HEK293 (cell line): ENCODE measurements around the gene GABBR2.

Source experiments
- CTCF ChIA-PET: fragments of 350-600 bp; formaldehyde crosslinking; extraction: SDS; loops from one replicate; lab custom pipeline; 2021; ENCODE audit warnings: antibody characterized with exemption; lab: Yijun Ruan, JAX
- POLR2A ChIA-PET: fragments of 300-600 bp; formaldehyde crosslinking; extraction: SDS; loops from one replicate; lab custom pipeline; 2020; ENCODE audit warnings: antibody characterized with exemption, inconsistent platforms; lab: Yijun Ruan, JAX
- H3K27ac ChIP-seq: fragments of 200-500 bp; sonication (Bioruptor generic); 2 replicates; pipeline ENCODE4 v1.5.1; 2014; ENCODE audit warnings: low read depth, low read length, control low read depth, inconsistent platforms; ENCODE audit errors: extremely low read depth
- H3K36me3 ChIP-seq, 2 experiments: fragments of 200-500 bp in 1 of 2; sonication (Bioruptor generic) in 1 of 2; 1 replicate in 1 of 2; 2 replicates in 1 of 2; pipeline ENCODE4 v1.5.1; 2014 to 2017; ENCODE audit warnings: inconsistent platforms in 2 of 2, low read length in 2 of 2; ENCODE audit not compliant: control insufficient read depth in 2 of 2, insufficient read depth in 1 of 2
- H3K4me1 ChIP-seq: fragments of 200-500 bp; sonication (Bioruptor generic); 2 replicates; pipeline ENCODE4 v1.5.1; 2014; ENCODE audit warnings: mild to moderate bottlenecking, low read length, inconsistent platforms; ENCODE audit not compliant: control insufficient read depth, insufficient read depth
- H3K4me3 ChIP-seq: 2 replicates; pipeline ENCODE4 v1.5.1; 2011; ENCODE audit warnings: low read depth, mild to moderate bottlenecking, control low read depth, low read length, moderate library complexity
- H3K9me3 ChIP-seq: fragments of 200-500 bp; sonication (Bioruptor generic); 2 replicates; pipeline ENCODE4 v1.5.1; 2014; ENCODE audit warnings: low read depth, low read length, inconsistent platforms; ENCODE audit not compliant: control insufficient read depth, insufficient read depth
- IKZF3 ChIP-seq: fragments of 450-650 bp; IDR thresholded peaks from 2 replicates; pipeline ENCODE4 v1.5.0; 2018; ENCODE audit warnings: missing biosample characterization, mild to moderate bottlenecking, missing genetic modification characterization, moderate library complexity
- KLF1 ChIP-seq: fragments of 450-650 bp; formaldehyde crosslinking; IDR thresholded peaks from 2 replicates; pipeline ENCODE4 v1.5.1; 2016; ENCODE audit warnings: missing biosample characterization, missing genetic modification characterization
- KLF10 ChIP-seq: fragments of 450-650 bp; IDR thresholded peaks from 2 replicates; pipeline ENCODE4 v1.5.1; 2018; ENCODE audit warnings: missing biosample characterization, mild to moderate bottlenecking, missing genetic modification characterization
- SP2 ChIP-seq: fragments of 450-650 bp; formaldehyde crosslinking; IDR thresholded peaks from 2 replicates; pipeline ENCODE4 v1.5.1; 2016; ENCODE audit warnings: missing biosample characterization, missing genetic modification characterization
- SP3 ChIP-seq: fragments of 450-650 bp; formaldehyde crosslinking; IDR thresholded peaks from 2 replicates; pipeline ENCODE4 v1.5.1; 2016; ENCODE audit warnings: missing biosample characterization, missing genetic modification characterization
- TCF7L2 ChIP-seq: IDR thresholded peaks from 2 replicates; pipeline ENCODE4 v1.6.1; 2011; ENCODE audit warnings: low read depth, mild to moderate bottlenecking, inconsistent platforms, low read length, moderate library complexity, borderline replicate concordance
- TRIM28 ChIP-seq: IDR thresholded peaks from 2 replicates; pipeline ENCODE4 v1.6.1; 2011; ENCODE audit warnings: low read length, control low read depth, borderline replicate concordance
- ZBTB17 ChIP-seq: fragments of 450-650 bp; formaldehyde crosslinking; IDR thresholded peaks from 2 replicates; pipeline ENCODE4 v1.5.1; 2016; ENCODE audit warnings: missing biosample characterization, missing genetic modification characterization
- ZBTB21 ChIP-seq: fragments of 450-650 bp; formaldehyde crosslinking; IDR thresholded peaks from 2 replicates; pipeline ENCODE4 v1.5.1; 2017; ENCODE audit warnings: missing biosample characterization, missing genetic modification characterization
- ZNF155 ChIP-seq: fragments of 450-650 bp; formaldehyde crosslinking; IDR thresholded peaks from 2 replicates; pipeline ENCODE4 v1.5.1; 2016; ENCODE audit warnings: missing biosample characterization, missing genetic modification characterization
- ZNF214 ChIP-seq: fragments of 450-650 bp; formaldehyde crosslinking; IDR thresholded peaks from 2 replicates; pipeline ENCODE4 v1.5.1; 2017; ENCODE audit warnings: missing biosample characterization, mild to moderate bottlenecking, missing genetic modification characterization, borderline replicate concordance
- ZNF311 ChIP-seq: fragments of 450-650 bp; formaldehyde crosslinking; IDR thresholded peaks from 2 replicates; pipeline ENCODE4 v1.5.1; 2017; ENCODE audit warnings: missing biosample characterization, missing genetic modification characterization, borderline replicate concordance
- ZNF324 ChIP-seq: fragments of 450-650 bp; formaldehyde crosslinking; IDR thresholded peaks from 2 replicates; pipeline ENCODE4 v1.5.1; 2016; ENCODE audit warnings: missing biosample characterization, missing genetic modification characterization
- ZNF335 ChIP-seq: fragments of 450-650 bp; formaldehyde crosslinking; conservative IDR thresholded peaks from 2 replicates; pipeline ENCODE4 v1.5.1; 2016; ENCODE audit warnings: missing biosample characterization, missing genetic modification characterization
- ZNF391 ChIP-seq: fragments of 450-650 bp; formaldehyde crosslinking; IDR thresholded peaks from 2 replicates; pipeline ENCODE4 v1.5.1; 2016; ENCODE audit warnings: low read depth, missing biosample characterization, missing genetic modification characterization, borderline replicate concordance
- ZNF433 ChIP-seq: fragments of 450-650 bp; formaldehyde crosslinking; IDR thresholded peaks from 2 replicates; pipeline ENCODE4 v1.5.1; 2016; ENCODE audit warnings: missing biosample characterization, missing genetic modification characterization, low read depth
- ZNF529 ChIP-seq: fragments of 450-650 bp; formaldehyde crosslinking; IDR thresholded peaks from 2 replicates; pipeline ENCODE4 v1.5.1; 2017; ENCODE audit warnings: missing genetic modification characterization, missing biosample characterization; ENCODE audit not compliant: insufficient replicate concordance
- ZNF549 ChIP-seq: fragments of 450-650 bp; IDR thresholded peaks from 2 replicates; pipeline ENCODE4 v1.5.1; 2018; ENCODE audit warnings: missing biosample characterization, missing genetic modification characterization, mild to moderate bottlenecking, inconsistent platforms, moderate library complexity
- ZNF621 ChIP-seq: fragments of 450-650 bp; formaldehyde crosslinking; IDR thresholded peaks from 2 replicates; pipeline ENCODE4 v1.5.1; 2017; ENCODE audit warnings: missing biosample characterization, missing genetic modification characterization
- ZNF76 ChIP-seq: fragments of 450-650 bp; formaldehyde crosslinking; IDR thresholded peaks from 2 replicates; pipeline ENCODE4; 2016; ENCODE audit warnings: low read depth, missing biosample characterization, missing genetic modification characterization, borderline replicate concordance
- ZNF777 ChIP-seq: fragments of 450-650 bp; formaldehyde crosslinking; IDR thresholded peaks from 2 replicates; pipeline ENCODE4 v1.5.1; 2017; ENCODE audit warnings: missing biosample characterization, missing genetic modification characterization, borderline replicate concordance
- ZSCAN5A ChIP-seq: fragments of 450-650 bp; formaldehyde crosslinking; IDR thresholded peaks from 2 replicates; pipeline ENCODE4 v1.5.1; 2016; ENCODE audit warnings: missing biosample characterization, missing genetic modification characterization
- TF ChIP-seq, protein P1 (sequence below): fragments of 450-650 bp; formaldehyde crosslinking; IDR thresholded peaks from 2 replicates; pipeline ENCODE4 v1.5.1; 2016; ENCODE audit warnings: missing biosample characterization, missing genetic modification characterization, low read depth
- TF ChIP-seq, protein P2 (sequence below): fragments of 450-650 bp; formaldehyde crosslinking; IDR thresholded peaks from 2 replicates; pipeline ENCODE4 v1.5.1; 2016; ENCODE audit warnings: missing biosample characterization, missing genetic modification characterization, borderline replicate concordance

Gene GABBR2

DNA sequence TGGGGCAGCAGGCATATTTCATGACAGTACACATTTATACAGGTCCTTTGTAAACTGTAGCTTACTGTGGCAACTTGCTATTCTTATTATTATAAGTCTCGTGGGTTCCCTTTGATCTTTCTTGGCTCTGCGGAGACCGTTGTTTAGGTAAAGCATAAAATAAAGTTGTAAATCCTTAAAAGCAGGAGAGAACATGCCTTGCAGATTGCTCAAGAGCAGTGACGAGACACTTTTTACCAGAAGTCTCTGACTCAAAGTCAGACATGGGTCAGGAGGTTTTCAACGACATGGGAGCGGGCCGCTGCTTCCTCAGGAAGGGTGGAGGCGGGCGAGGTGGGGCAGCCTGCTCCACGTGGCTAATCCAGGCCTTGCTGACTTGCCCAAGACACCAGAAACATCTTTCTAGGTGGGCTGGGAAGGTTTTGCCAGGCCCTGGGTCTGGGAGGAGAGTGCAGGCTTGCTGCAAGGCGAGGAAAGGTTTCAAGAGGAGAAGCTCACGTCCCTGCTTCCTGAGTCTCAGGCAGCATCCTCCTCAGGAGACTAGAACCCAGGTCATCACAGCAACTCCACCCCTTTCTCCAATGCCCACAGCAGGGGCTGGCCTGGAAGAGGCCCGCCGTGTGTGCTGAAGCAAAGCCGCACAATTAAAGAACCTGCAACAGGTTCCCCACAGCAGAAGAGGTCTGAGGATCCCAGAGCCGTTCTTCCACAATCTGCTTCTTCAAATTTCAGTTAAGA, 459.8 kb downstream of the GABBR2 start (continued):
- TF ChIP-seq ZSCAN5A (tag by site-specific recombination) (no peak), KLF1 (tag by site-specific recombination) (peak; percentile 43; the same call in 1 of the 2 replicates), ZNF391 (no peak)
- TF ChIP-seq, protein P1, sequence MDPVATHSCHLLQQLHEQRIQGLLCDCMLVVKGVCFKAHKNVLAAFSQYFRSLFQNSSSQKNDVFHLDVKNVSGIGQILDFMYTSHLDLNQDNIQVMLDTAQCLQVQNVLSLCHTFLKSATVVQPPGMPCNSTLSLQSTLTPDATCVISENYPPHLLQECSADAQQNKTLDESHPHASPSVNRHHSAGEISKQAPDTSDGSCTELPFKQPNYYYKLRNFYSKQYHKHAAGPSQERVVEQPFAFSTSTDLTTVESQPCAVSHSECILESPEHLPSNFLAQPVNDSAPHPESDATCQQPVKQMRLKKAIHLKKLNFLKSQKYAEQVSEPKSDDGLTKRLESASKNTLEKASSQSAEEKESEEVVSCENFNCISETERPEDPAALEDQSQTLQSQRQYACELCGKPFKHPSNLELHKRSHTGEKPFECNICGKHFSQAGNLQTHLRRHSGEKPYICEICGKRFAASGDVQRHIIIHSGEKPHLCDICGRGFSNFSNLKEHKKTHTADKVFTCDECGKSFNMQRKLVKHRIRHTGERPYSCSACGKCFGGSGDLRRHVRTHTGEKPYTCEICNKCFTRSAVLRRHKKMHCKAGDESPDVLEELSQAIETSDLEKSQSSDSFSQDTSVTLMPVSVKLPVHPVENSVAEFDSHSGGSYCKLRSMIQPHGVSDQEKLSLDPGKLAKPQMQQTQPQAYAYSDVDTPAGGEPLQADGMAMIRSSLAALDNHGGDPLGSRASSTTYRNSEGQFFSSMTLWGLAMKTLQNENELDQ (tag by site-specific recombination) = no peak

- TF ChIP-seq ZNF76 (tag by site-specific recombination) (no peak), IKZF3 (tag by site-specific recombination) (no peak), ZNF335 (tag by site-specific recombination) (peak; percentile 47), TRIM28 (no peak)
These were observed 460.7 kb downstream of the GABBR2 start for GRCh38 chr9:98247831-98248657.

DNA sequence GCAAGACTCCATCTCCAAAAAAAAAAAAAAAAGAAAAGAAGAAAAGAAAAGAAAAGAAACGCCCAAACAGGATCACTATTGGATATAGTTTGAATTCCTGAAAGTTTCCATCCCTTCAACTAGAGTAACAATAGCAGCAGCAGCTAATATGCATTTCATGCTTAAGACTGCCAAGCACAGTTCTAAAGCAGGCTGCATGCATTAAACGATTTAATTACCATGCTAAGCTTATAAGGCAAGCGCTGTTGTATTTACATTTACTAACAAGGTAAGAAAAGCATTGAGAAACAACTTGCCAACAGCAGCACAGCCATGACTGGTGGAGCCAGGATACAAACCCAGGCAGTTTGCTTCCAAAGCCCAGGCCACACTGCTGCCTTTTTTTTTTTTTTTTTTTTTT, 466.3 kb downstream of the GABBR2 start:
- peaks cover 0 to 2% of the 10 kb centered on the region in 2 experiments; a peak in 1 of 3 replicates for H3K36me3 ChIP-seq
- H3K9me3 ChIP-seq = no peaks in the 10 kb centered on the region
- no peaks in the 10 kb centered on the region for H3K4me1 ChIP-seq
- POLR2A ChIA-PET = interaction anchor here (1.7 kb wide), 1 partner anchor 13 kb away, joined by 4 read pairs; the partner anchor contains the start of gene TBC1D2
- CTCF ChIA-PET = interaction anchor here (0.7 to 1.9 kb wide), 5 partner anchors 10 to 22 kb away, joined by 3 to 11 read pairs (median 7); partner anchors contain the start of gene TBC1D2
- H3K4me3 ChIP-seq = no peak overlapping the region
- H3K27ac ChIP-seq = no peak overlapping the region
- TF ChIP-seq ZNF433 (tag by site-specific recombination) (no peak), ZNF324 (tag by site-specific recombination) (no peak), ZNF621 (no peak), ZBTB21 (no peak), KLF1 (tag by site-specific recombination) (no peak), ZNF549 (tag by site-specific recombination) (no peak), ZNF214 (tag by site-specific recombination) (no peak), KLF10 (no peak), ZNF529 (tag by site-specific recombination) (no peak), SP2 (no peak), ZNF155 (no peak), ZNF777 (tag by site-specific recombination) (no peak), ZBTB17 (tag by site-specific recombination) (no peak), ZNF311 (tag by site-specific recombination) (no peak), TCF7L2 (no peak), SP3 (tag by site-specific recombination) (no peak)
- TF ChIP-seq, protein P2, sequence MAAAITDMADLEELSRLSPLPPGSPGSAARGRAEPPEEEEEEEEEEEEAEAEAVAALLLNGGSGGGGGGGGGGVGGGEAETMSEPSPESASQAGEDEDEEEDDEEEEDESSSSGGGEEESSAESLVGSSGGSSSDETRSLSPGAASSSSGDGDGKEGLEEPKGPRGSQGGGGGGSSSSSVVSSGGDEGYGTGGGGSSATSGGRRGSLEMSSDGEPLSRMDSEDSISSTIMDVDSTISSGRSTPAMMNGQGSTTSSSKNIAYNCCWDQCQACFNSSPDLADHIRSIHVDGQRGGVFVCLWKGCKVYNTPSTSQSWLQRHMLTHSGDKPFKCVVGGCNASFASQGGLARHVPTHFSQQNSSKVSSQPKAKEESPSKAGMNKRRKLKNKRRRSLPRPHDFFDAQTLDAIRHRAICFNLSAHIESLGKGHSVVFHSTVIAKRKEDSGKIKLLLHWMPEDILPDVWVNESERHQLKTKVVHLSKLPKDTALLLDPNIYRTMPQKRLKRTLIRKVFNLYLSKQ (tag by site-specific recombination) = no peak

More at GRCh38 chr9:98247831-98248657, 460.7 kb downstream of the GABBR2 start:
- Histone ChIP-seq H3K4me3 (no peak overlapping the region), H3K36me3 (no peaks in the 10 kb centered on the region), H3K9me3 (no peaks in the 10 kb centered on the region), H3K4me1 (no peaks in the 10 kb centered on the region), H3K27ac (no peak overlapping the region)
- ChIA-PET CTCF (interaction anchor here (0.5 kb wide), 1 partner anchor 53 kb away, joined by 3 read pairs; no protein-coding TSS in a partner anchor), POLR2A (interaction anchor here (0.9 kb wide), 1 partner anchor 9 kb away, joined by 12 read pairs; no protein-coding TSS in a partner anchor)
